ENCODE measurements around the gene PARD3.

- TF ChIP-seq, protein P1, sequence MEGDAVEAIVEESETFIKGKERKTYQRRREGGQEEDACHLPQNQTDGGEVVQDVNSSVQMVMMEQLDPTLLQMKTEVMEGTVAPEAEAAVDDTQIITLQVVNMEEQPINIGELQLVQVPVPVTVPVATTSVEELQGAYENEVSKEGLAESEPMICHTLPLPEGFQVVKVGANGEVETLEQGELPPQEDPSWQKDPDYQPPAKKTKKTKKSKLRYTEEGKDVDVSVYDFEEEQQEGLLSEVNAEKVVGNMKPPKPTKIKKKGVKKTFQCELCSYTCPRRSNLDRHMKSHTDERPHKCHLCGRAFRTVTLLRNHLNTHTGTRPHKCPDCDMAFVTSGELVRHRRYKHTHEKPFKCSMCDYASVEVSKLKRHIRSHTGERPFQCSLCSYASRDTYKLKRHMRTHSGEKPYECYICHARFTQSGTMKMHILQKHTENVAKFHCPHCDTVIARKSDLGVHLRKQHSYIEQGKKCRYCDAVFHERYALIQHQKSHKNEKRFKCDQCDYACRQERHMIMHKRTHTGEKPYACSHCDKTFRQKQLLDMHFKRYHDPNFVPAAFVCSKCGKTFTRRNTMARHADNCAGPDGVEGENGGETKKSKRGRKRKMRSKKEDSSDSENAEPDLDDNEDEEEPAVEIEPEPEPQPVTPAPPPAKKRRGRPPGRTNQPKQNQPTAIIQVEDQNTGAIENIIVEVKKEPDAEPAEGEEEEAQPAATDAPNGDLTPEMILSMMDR (conservative IDR thresholded peaks at IDR 0.05; ENCODE audit: low read length): no peak
- TF ChIP-seq EZH2phosphoT487 (IDR thresholded peaks at IDR 0.05; ENCODE audit: borderline replicate concordance): no peak
Measured at GRCh38 chr10:34121781-34122622, 693.1 kb downstream of the PARD3 start.

Measured in Loucy (cell line).